H54 (cell line): ENCODE data around the gene PROM2.
"Not testable (repeated sequence)": the region's sequence is repeated elsewhere in the genome, so short reads cannot be mapped to it uniquely, and the experiment has no call there.

Experiments
- DNase-seq: peaks from one replicate; pipeline ENCODE4 v3.0.0; 2011; ENCODE audit warnings: low spot score, mixed read lengths; ENCODE audit not compliant: insufficient read length
- FAIRE-seq: peaks from 3 replicates; lab custom pipeline; 2011; peaks lifted over from hg19 to GRCh38; lab: Jason Lieb, UNC
- POLR2A ChIP-seq: IDR thresholded peaks from 2 replicates; pipeline ENCODE4 v1.6.1; 2011; ENCODE audit warnings: low read depth, mild to moderate bottlenecking, low read length

The PROM2 gene

GRCh38 chr2:95274291-95275150 lies at the start of gene PROM2:
TSS of gene PROM2 (plus strand) at chr2:95274449. CDS start at chr2:95274586, 137 bp downstream.
- FAIRE-seq = no peak

GRCh38 chr2:95225658-95226057 lies 48.6 kb upstream of the PROM2 start:
- TF ChIP-seq POLR2A = no peak
- FAIRE-seq (no peak), DNase-seq (no peak)

More at GRCh38 chr2:95274291-95275150, at the start of gene PROM2:
- no peak for TF ChIP-seq POLR2A
- DNase-seq = no peak

GRCh38 chr2:95231723-95232122 lies 42.5 kb upstream of the PROM2 start:
- FAIRE-seq (peak; percentile 89), DNase-seq (peak; percentile 66)
- TF ChIP-seq POLR2A = no peak

GRCh38 chr2:95232232-95232631 lies 42.0 kb upstream of the PROM2 start:
- FAIRE-seq (no peak), DNase-seq (no peak)
- no peak for TF ChIP-seq POLR2A

GRCh38 chr2:95234286-95234785 lies 39.9 kb upstream of the PROM2 start:
- DNase-seq = no peak
- no peak for FAIRE-seq
- no peak for TF ChIP-seq POLR2A

- no peak for TF ChIP-seq POLR2A
- FAIRE-seq (no peak), DNase-seq (no peak)
Measured at GRCh38 chr2:95234816-95235215, 39.4 kb upstream of the PROM2 start.

- FAIRE-seq = no peak
- TF ChIP-seq POLR2A = no peak
- no peak for DNase-seq
Measured at GRCh38 chr2:95238131-95238530, 36.1 kb upstream of the PROM2 start.

GRCh38 chr2:95240091-95240490 lies 34.2 kb upstream of the PROM2 start:
- DNase-seq = no peak
- no peak for FAIRE-seq
- TF ChIP-seq POLR2A = no peak

GRCh38 chr2:95240556-95240955 lies 33.7 kb upstream of the PROM2 start:
- no peak for FAIRE-seq

GRCh38 chr2:95242084-95242483 lies 32.2 kb upstream of the PROM2 start:
- not testable (repeated sequence) for DNase-seq, FAIRE-seq

More at GRCh38 chr2:95240556-95240955, 33.7 kb upstream of the PROM2 start:
- DNase-seq = no peak
- TF ChIP-seq POLR2A = no peak

GRCh38 chr2:95258271-95258670 lies 16.0 kb upstream of the PROM2 start:
- FAIRE-seq (no peak), DNase-seq (no peak)
- no peak for TF ChIP-seq POLR2A

GRCh38 chr2:95260028-95261023 lies 13.9 kb upstream of the PROM2 start:
- no peak for TF ChIP-seq POLR2A
- DNase-seq (no peak), FAIRE-seq (no peak)

GRCh38 chr2:95261602-95262001 lies 12.6 kb upstream of the PROM2 start:
- no peak for TF ChIP-seq POLR2A
- no peak for DNase-seq
- FAIRE-seq = no peak
